KMS-11 (cell line): ENCODE results near the gene GALNT5.

ENCODE experiments used
- H2AFZ ChIP-seq: fragments of 200-600 bp; sonication (generic); 2 replicates; pipeline ENCODE4 v1.6.1; 2016; ENCODE audit warnings: antibody characterized with exemption, mixed run types, low read depth
- H3K27ac ChIP-seq: fragments of 200-600 bp; sonication (generic); 2 replicates; pipeline ENCODE4 v1.6.1; 2016; ENCODE audit warnings: mild to moderate bottlenecking, mixed run types
- H3K27me3 ChIP-seq: fragments of 200-600 bp; sonication (generic); 2 replicates; pipeline ENCODE4 v1.6.1; 2017; ENCODE audit warnings: mild to moderate bottlenecking, low read depth, mixed run types, moderate library complexity; ENCODE audit not compliant: insufficient read depth
- H3K36me3 ChIP-seq: fragments of 200-600 bp; sonication (generic); 2 replicates; pipeline ENCODE4 v1.6.1; 2017; ENCODE audit warnings: mild to moderate bottlenecking, mixed run types; ENCODE audit not compliant: insufficient read depth
- H3K4me1 ChIP-seq: fragments of 200-600 bp; sonication (generic); 2 replicates; pipeline ENCODE4 v1.6.1; 2016; ENCODE audit warnings: mild to moderate bottlenecking, low read depth, mixed run types; ENCODE audit not compliant: poor library complexity, severe bottlenecking
- H3K4me2 ChIP-seq: fragments of 200-600 bp; sonication (generic); 2 replicates; pipeline ENCODE4 v1.7.0; 2016; ENCODE audit warnings: mild to moderate bottlenecking, mixed run types
- H3K4me3 ChIP-seq: fragments of 200-600 bp; sonication (generic); IDR thresholded peaks from 2 replicates; pipeline ENCODE4 v1.6.1; 2017; ENCODE audit warnings: low read depth, low read length, mixed read lengths; ENCODE audit not compliant: insufficient read depth
- H3K79me2 ChIP-seq: fragments of 200-600 bp; sonication (generic); 2 replicates; pipeline ENCODE4 v1.6.1; 2016; ENCODE audit warnings: low read depth, mixed run types; ENCODE audit not compliant: insufficient read depth
- H3K9ac ChIP-seq: fragments of 200-600 bp; sonication (generic); 2 replicates; pipeline ENCODE4 v1.6.1; 2016; ENCODE audit warnings: mild to moderate bottlenecking, mixed run types
- H4K20me1 ChIP-seq: fragments of 200-600 bp; sonication (generic); 2 replicates; pipeline ENCODE4 v1.6.1; 2016; ENCODE audit warnings: mild to moderate bottlenecking, mixed run types; ENCODE audit not compliant: insufficient read depth
- CTCF ChIP-seq: fragments of 200-600 bp; sonication (generic); conservative IDR thresholded peaks from 2 replicates; pipeline ENCODE4 v1.6.1; 2017; ENCODE audit warnings: low read depth, mild to moderate bottlenecking, antibody characterized with exemption, low read length, moderate library complexity, mixed read lengths

GALNT5 gene

GRCh38 chr2:157322432-157322831, 64.9 kb downstream of the GALNT5 start:
- H3K4me2 ChIP-seq, result no peak overlapping the region
- no peak overlapping the region for H3K27ac ChIP-seq
- H3K9ac ChIP-seq, result no peak overlapping the region
- H2AFZ ChIP-seq, result no peak overlapping the region
- H4K20me1 ChIP-seq, result no peaks in the 10 kb centered on the region
- H3K4me1 ChIP-seq, result peaks cover 10% of the 10 kb centered on the region
- no peak for TF ChIP-seq CTCF
- no peaks in the 10 kb centered on the region for H3K79me2 ChIP-seq
- no peak overlapping the region for H3K4me3 ChIP-seq
- H3K27me3 ChIP-seq, result no peaks in the 10 kb centered on the region
- H3K36me3 ChIP-seq, result no peaks in the 10 kb centered on the region

- Histone ChIP-seq H3K27me3 (no peaks in the 10 kb centered on the region), H3K36me3 (no peaks in the 10 kb centered on the region), H3K4me3 (no peak overlapping the region), H3K4me1 (no peaks in the 10 kb centered on the region), H3K27ac (no peak overlapping the region), H2AFZ (no peak overlapping the region), H3K79me2 (no peaks in the 10 kb centered on the region), H4K20me1 (no peaks in the 10 kb centered on the region), H3K4me2 (no peak overlapping the region), H3K9ac (no peak overlapping the region)
- no peak for TF ChIP-seq CTCF
These were observed 66.9 kb downstream of the GALNT5 start for GRCh38 chr2:157324331-157324843.

- no peak for TF ChIP-seq CTCF
- no peak within 1 kb of the TSS for H3K4me2 ChIP-seq
- H3K27me3 ChIP-seq, result no peaks in the 10 kb centered on the region
- H3K79me2 ChIP-seq, result no peaks in the 10 kb centered on the region
- no peaks in the 10 kb centered on the region for H3K4me1 ChIP-seq
- no peak within 1 kb of the TSS for H2AFZ ChIP-seq
- H3K4me3 ChIP-seq, result no peak within 1 kb of the TSS
- no peaks in the 10 kb centered on the region for H4K20me1 ChIP-seq
- H3K36me3 ChIP-seq, result no peaks in the 10 kb centered on the region
- no peak within 1 kb of the TSS for H3K27ac ChIP-seq
- H3K9ac ChIP-seq, result no peak within 1 kb of the TSS
These were observed 68.3 kb downstream of the GALNT5 start, which contains the start of gene ERMN for GRCh38 chr2:157325786-157326185. Gene ERMN, minus strand, starts transcription at chr2:157325824. Its CDS starts 182 bp downstream, at chr2:157325642.

GRCh38 chr2:157326698-157327097, 69.2 kb downstream of the GALNT5 start:
- Histone ChIP-seq H2AFZ (no peak overlapping the region), H3K4me3 (no peak overlapping the region)
- TF ChIP-seq CTCF, result no peak

More at GRCh38 chr2:157326698-157327097, 69.2 kb downstream of the GALNT5 start:
- no peaks in the 10 kb centered on the region for H4K20me1 ChIP-seq
- H3K4me2 ChIP-seq, result no peak overlapping the region
- H3K36me3 ChIP-seq, result no peaks in the 10 kb centered on the region
- H3K79me2 ChIP-seq, result no peaks in the 10 kb centered on the region
- no peaks in the 10 kb centered on the region for H3K27me3 ChIP-seq
- no peak overlapping the region for H3K27ac ChIP-seq
- peaks cover 3% of the 10 kb centered on the region for H3K4me1 ChIP-seq
- H3K9ac ChIP-seq, result no peak overlapping the region
